Loucy (cell line): ENCODE results near the gene SAMD13.

Source experiments
- H2AFZ ChIP-seq: fragments of 200-600 bp; sonication (generic); 2 replicates; pipeline ENCODE4 v1.6.0; 2016; ENCODE audit warnings: antibody characterized with exemption, mild to moderate bottlenecking, low read length, moderate library complexity
- H3F3A ChIP-seq: fragments of 200-600 bp; 2 replicates; pipeline ENCODE4 v1.6.0; 2016; ENCODE audit warnings: antibody characterized with exemption, low read depth, mild to moderate bottlenecking
- H3K27me3 ChIP-seq: fragments of 200-600 bp; sonication (generic); 2 replicates; pipeline ENCODE4 v1.6.1; 2014; ENCODE audit warnings: low read length, mild to moderate bottlenecking; ENCODE audit not compliant: insufficient read depth, poor library complexity, severe bottlenecking
- H3K36me3 ChIP-seq: fragments of 200-600 bp; sonication (generic); 2 replicates; pipeline ENCODE4 v1.6.1; 2016; ENCODE audit warnings: low read length; ENCODE audit not compliant: insufficient read depth
- H3K4me1 ChIP-seq: fragments of 200-600 bp; sonication (generic); 2 replicates; pipeline ENCODE4 v1.5.1; 2014; ENCODE audit warnings: low read length, mild to moderate bottlenecking; ENCODE audit not compliant: insufficient read depth, poor library complexity, severe bottlenecking
- H3K4me2 ChIP-seq: fragments of 200-600 bp; sonication (generic); 2 replicates; pipeline ENCODE4 v1.6.0; 2014; ENCODE audit warnings: antibody characterized with exemption, low read length, low read depth, mild to moderate bottlenecking; ENCODE audit not compliant: poor library complexity, severe bottlenecking
- H3K4me3 ChIP-seq: fragments of 200-600 bp; sonication (generic); 2 replicates; pipeline ENCODE4 v1.5.1; 2014; ENCODE audit warnings: low read length, mild to moderate bottlenecking, mixed read lengths; ENCODE audit not compliant: poor library complexity, severe bottlenecking
- H3K79me2 ChIP-seq: fragments of 200-600 bp; sonication (generic); 2 replicates; pipeline ENCODE4 v1.6.1; 2014; ENCODE audit warnings: low read length; ENCODE audit not compliant: insufficient read depth
- H3K9ac ChIP-seq: fragments of 200-600 bp; sonication (generic); 2 replicates; pipeline ENCODE4 v1.6.0; 2014; ENCODE audit warnings: mild to moderate bottlenecking, low read depth, low read length, moderate library complexity; ENCODE audit not compliant: poor library complexity, severe bottlenecking
- H3K9me2 ChIP-seq: fragments of 200-600 bp; sonication (generic); replicated peaks from 2 replicates; pipeline ENCODE4 v1.6.1; 2016; ENCODE audit warnings: low read depth, low read length, mixed read lengths
- H3K9me3 ChIP-seq: fragments of 200-600 bp; sonication (generic); 2 replicates; pipeline ENCODE4 v1.6.1; 2014; ENCODE audit warnings: mild to moderate bottlenecking, antibody characterized with exemption, low read length, low read depth; ENCODE audit not compliant: insufficient read depth
- H4K20me1 ChIP-seq: fragments of 200-600 bp; sonication (generic); 2 replicates; pipeline ENCODE4 v1.6.0; 2014; ENCODE audit warnings: antibody characterized with exemption, low read length, mild to moderate bottlenecking; ENCODE audit not compliant: insufficient read depth, poor library complexity, severe bottlenecking
- CTCF ChIP-seq: fragments of 200-600 bp; sonication (generic); conservative IDR thresholded peaks from 2 replicates; pipeline ENCODE4 v1.5.1; 2014; ENCODE audit warnings: mild to moderate bottlenecking, antibody characterized with exemption, low read length
- EZH2phosphoT487 ChIP-seq: fragments of 200-600 bp; IDR thresholded peaks from 2 replicates; pipeline ENCODE4 v1.6.1; 2018; ENCODE audit warnings: antibody characterized with exemption, mild to moderate bottlenecking, moderate library complexity, borderline replicate concordance

Gene SAMD13

GRCh38 chr1:84319662-84320061 lies 18.2 kb downstream of the SAMD13 start:
- Histone ChIP-seq H3K9me3 (peaks cover 6% of the 10 kb centered on the region), H3K4me2 (no peak overlapping the region), H3K4me3 (no peak overlapping the region), H4K20me1 (no peaks in the 10 kb centered on the region), H3K4me1 (peaks cover 5% of the 10 kb centered on the region), H3K79me2 (no peaks in the 10 kb centered on the region), H3K9me2 (no peaks in the 10 kb centered on the region), H2AFZ (no peak overlapping the region), H3K27me3 (no peaks in the 10 kb centered on the region), H3K9ac (no peak overlapping the region), H3F3A (no peaks in the 10 kb centered on the region), H3K36me3 (no peaks in the 10 kb centered on the region)
- TF ChIP-seq EZH2phosphoT487 (no peak), CTCF (no peak)

GRCh38 chr1:84327830-84328229 lies 26.3 kb downstream of the SAMD13 start:
- no peaks in the 10 kb centered on the region for H3K4me1 ChIP-seq
- no peaks in the 10 kb centered on the region for H3F3A ChIP-seq
- H2AFZ ChIP-seq, result no peak overlapping the region
- H3K79me2 ChIP-seq, result no peaks in the 10 kb centered on the region
- no peak overlapping the region for H3K9ac ChIP-seq
- no peaks in the 10 kb centered on the region for H3K9me2 ChIP-seq
- H3K27me3 ChIP-seq, result no peaks in the 10 kb centered on the region
- H3K36me3 ChIP-seq, result peaks cover 21% of the 10 kb centered on the region; the same call in 1 of the 2 replicates
- H3K9me3 ChIP-seq, result no peaks in the 10 kb centered on the region
- no peaks in the 10 kb centered on the region for H4K20me1 ChIP-seq
- TF ChIP-seq EZH2phosphoT487 (no peak), CTCF (no peak)
- H3K4me2 ChIP-seq, result no peak overlapping the region
- no peak overlapping the region for H3K4me3 ChIP-seq

- Histone ChIP-seq H3K36me3 (peaks cover 21% of the 10 kb centered on the region; the same call in 1 of the 2 replicates), H2AFZ (no peak overlapping the region), H3F3A (no peaks in the 10 kb centered on the region), H3K9me2 (no peaks in the 10 kb centered on the region), H3K9me3 (0 out of 2 replicates have a peak, but pooled peaks cover under 1% of the 10 kb centered on the region), H3K4me2 (no peak overlapping the region), H3K9ac (no peak overlapping the region), H3K4me3 (no peak overlapping the region), H4K20me1 (no peaks in the 10 kb centered on the region), H3K4me1 (peaks cover 5% of the 10 kb centered on the region), H3K27me3 (no peaks in the 10 kb centered on the region), H3K79me2 (no peaks in the 10 kb centered on the region)
- TF ChIP-seq CTCF (no peak), EZH2phosphoT487 (no peak)
These were observed 28.8 kb downstream of the SAMD13 start for GRCh38 chr1:84330125-84330984.
